H9 (cell line): ENCODE results near the gene KANSL1L. TPM values are rescaled to one million over a fixed set of nuclear protein-coding genes. Genes with fewer than 3 reads are reported as not detected.

ENCODE experiments used
- DNase-seq: peaks from one replicate; pipeline ENCODE4 v3.0.0-alpha.2; 2017
- H2AFZ ChIP-seq: one replicate; pipeline ENCODE4 v1.6.1; 2013; ENCODE audit warnings: mild to moderate bottlenecking, low read length, control low read depth, moderate library complexity
- H2AK5ac ChIP-seq: 2 replicates; pipeline ENCODE4 v1.6.1; 2013; ENCODE audit warnings: low read length, control low read depth, mixed read lengths; ENCODE audit not compliant: insufficient read length
- H2BK120ac ChIP-seq: one replicate; pipeline ENCODE4 v1.6.1; 2013; ENCODE audit warnings: low read depth, mild to moderate bottlenecking, low read length, control low read depth, inconsistent platforms; ENCODE audit not compliant: poor library complexity, severe bottlenecking
- H2BK12ac ChIP-seq: 2 replicates; pipeline ENCODE4 v1.6.1; 2013; ENCODE audit warnings: low read length, control low read depth, mixed read lengths, low read depth; ENCODE audit not compliant: insufficient read length
- H2BK15ac ChIP-seq: 2 replicates; pipeline ENCODE4 v1.6.1; 2013; ENCODE audit warnings: low read depth, low read length, control low read depth
- H2BK20ac ChIP-seq: one replicate; pipeline ENCODE4 v1.6.1; 2013; ENCODE audit warnings: low read depth, mild to moderate bottlenecking, low read length, control low read depth, inconsistent platforms; ENCODE audit not compliant: poor library complexity, severe bottlenecking
- H2BK5ac ChIP-seq: 2 replicates; pipeline ENCODE4 v1.6.1; 2013; ENCODE audit warnings: low read length, control low read depth, mixed read lengths; ENCODE audit not compliant: insufficient read length
- H3K14ac ChIP-seq: 2 replicates; pipeline ENCODE4 v1.6.1; 2013; ENCODE audit warnings: low read length, control low read depth; ENCODE audit not compliant: insufficient read depth
- H3K18ac ChIP-seq: 2 replicates; pipeline ENCODE4 v1.6.1; 2013; ENCODE audit warnings: low read depth, mild to moderate bottlenecking, mixed read lengths, low read length, control low read depth; ENCODE audit not compliant: insufficient read length
- H3K23ac ChIP-seq: 2 replicates; pipeline ENCODE4 v1.6.1; 2013; ENCODE audit warnings: low read length, control low read depth, mixed read lengths, low read depth; ENCODE audit not compliant: insufficient read length
- H3K23me2 ChIP-seq: 2 replicates; pipeline ENCODE4 v1.6.1; 2013; ENCODE audit warnings: low read depth, mild to moderate bottlenecking, mixed read lengths, low read length, control low read depth; ENCODE audit not compliant: insufficient read length, poor library complexity, severe bottlenecking
- H3K27ac ChIP-seq: 2 replicates; pipeline ENCODE4 v1.5.1; 2013; ENCODE audit warnings: low read length, control low read depth, mixed read lengths, low read depth; ENCODE audit not compliant: insufficient read length
- H3K27me3 ChIP-seq: 2 replicates; pipeline ENCODE4 v1.6.1; 2013; ENCODE audit warnings: low read length, control low read depth, inconsistent platforms; ENCODE audit not compliant: insufficient read depth
- H3K4ac ChIP-seq: 2 replicates; pipeline ENCODE4 v1.6.1; 2013; ENCODE audit warnings: low read depth, mild to moderate bottlenecking, control low read depth, inconsistent platforms, low read length, moderate library complexity
- H3K4me1 ChIP-seq: 2 replicates; pipeline ENCODE4 v1.6.1; 2013; ENCODE audit warnings: low read length, control low read depth, inconsistent platforms; ENCODE audit not compliant: insufficient read depth
- H3K4me2 ChIP-seq: 2 replicates; pipeline ENCODE4 v1.6.1; 2013; ENCODE audit warnings: low read length, control low read depth, mixed read lengths; ENCODE audit not compliant: insufficient read length, insufficient read depth
- H3K56ac ChIP-seq: 2 replicates; pipeline ENCODE4 v1.6.1; 2013; ENCODE audit warnings: low read depth, mild to moderate bottlenecking, mixed read lengths, low read length, control low read depth; ENCODE audit not compliant: insufficient read length
- H3K79me1 ChIP-seq: 2 replicates; pipeline ENCODE4 v1.6.1; 2013; ENCODE audit warnings: low read depth, mild to moderate bottlenecking, moderate library complexity, low read length, control low read depth, inconsistent platforms; ENCODE audit not compliant: insufficient read depth, poor library complexity, severe bottlenecking
- H3K79me2 ChIP-seq: 2 replicates; pipeline ENCODE4 v1.6.1; 2013; ENCODE audit warnings: low read length, control low read depth, inconsistent platforms; ENCODE audit not compliant: insufficient read depth
- H3K9ac ChIP-seq: 2 replicates; pipeline ENCODE4 v1.6.1; 2013; ENCODE audit warnings: low read length, control low read depth, mixed read lengths; ENCODE audit not compliant: insufficient read length; ENCODE audit errors: extremely low read depth
- H3K9me3 ChIP-seq: one replicate; pipeline ENCODE4 v1.6.1; 2013; ENCODE audit warnings: low read depth, low read length, inconsistent platforms; ENCODE audit not compliant: control insufficient read depth
- H3T11ph ChIP-seq: one replicate; pipeline ENCODE4 v1.6.1; 2013; ENCODE audit warnings: mild to moderate bottlenecking, low read length, control low read depth, inconsistent platforms
- H4K20me1 ChIP-seq: one replicate; pipeline ENCODE4 v1.6.1; 2013; ENCODE audit not compliant: control insufficient read depth, insufficient read length, insufficient read depth
- H4K5ac ChIP-seq: 2 replicates; pipeline ENCODE4 v1.6.1; 2013; ENCODE audit warnings: low read depth, mild to moderate bottlenecking, mixed read lengths, low read length, control low read depth; ENCODE audit not compliant: insufficient read length
- H4K8ac ChIP-seq: replicated peaks from 2 replicates; pipeline ENCODE4 v1.6.1; 2013; ENCODE audit warnings: low read length, control low read depth, mixed read lengths, low read depth; ENCODE audit not compliant: insufficient read length
- H4K91ac ChIP-seq: 2 replicates; pipeline ENCODE4 v1.6.1; 2013; ENCODE audit warnings: low read depth, mild to moderate bottlenecking, moderate library complexity, mixed read lengths, low read length, control low read depth; ENCODE audit not compliant: insufficient read length
- H3K27ac Mint-ChIP-seq, 3 experiments: 2 replicates in 2 of 3; 3 replicates in 1 of 3; pipeline ENCODE4 v1.8.0; 2020 to 2021; ENCODE audit warnings: mixed read lengths in 3 of 3, mild to moderate bottlenecking in 1 of 3, moderate library complexity in 1 of 3
- H3K27me3 Mint-ChIP-seq: 2 replicates; pipeline ENCODE4 v1.8.0; 2021; ENCODE audit warnings: low read depth, mild to moderate bottlenecking, moderate library complexity, mixed read lengths
- H3K36me3 Mint-ChIP-seq, 3 experiments: 2 replicates in 2 of 3; 3 replicates in 1 of 3; pipeline ENCODE4 v1.8.0; 2020 to 2021; ENCODE audit warnings: low read depth in 3 of 3, mixed read lengths in 3 of 3; ENCODE audit not compliant: insufficient read depth in 1 of 3
- H3K4me1 Mint-ChIP-seq, 2 experiments: 2 replicates each; pipeline ENCODE4 v1.8.0; 2020; ENCODE audit warnings: mixed read lengths in 2 of 2
- H3K4me3 Mint-ChIP-seq, 2 experiments: 2 replicates in 1 of 2; 3 replicates in 1 of 2; pipeline ENCODE4 v1.8.0; 2020 to 2021; ENCODE audit warnings: mild to moderate bottlenecking in 2 of 2, mixed read lengths in 2 of 2, moderate library complexity in 1 of 2
- H3K9me3 Mint-ChIP-seq, 2 experiments: 2 replicates in 1 of 2; 3 replicates in 1 of 2; pipeline ENCODE4 v1.8.0; 2020; ENCODE audit warnings: mild to moderate bottlenecking in 2 of 2, mixed read lengths in 2 of 2, moderate library complexity in 1 of 2
- CTCF ChIP-seq: fragments of 200-600 bp; sonication (generic); conservative IDR thresholded peaks from 3 replicates; pipeline ENCODE4 v1.8.0; 2021; ENCODE audit warnings: antibody characterized with exemption, mild to moderate bottlenecking
- WGBS: extraction: QIAGEN DNeasy Blood & Tissue Kit; methylation state at CpG from one replicate; pipeline ENCODE4 v1.1.7; 2013; ENCODE audit warnings: missing lambda C conversion rate, low lambda C conversion rate, mixed read lengths; ENCODE audit not compliant: insufficient read length; ENCODE audit errors: extremely low coverage; 5-methylcytosine and 5-hydroxymethylcytosine counted together
- total RNA-seq: library from RNA; stranded (reverse); gene quantifications from 2 replicates; pipeline ENCODE4 v1.2.1, GENCODE V29; 2021

The KANSL1L gene
- total RNA-seq, 1 experiment from 2014 or later = 8.2 TPM

GRCh38 chr2:210215120-210215519, 43.9 kb upstream of the KANSL1L start:
- Histone ChIP-seq H4K5ac (no peak overlapping the region), H3K9ac (no peak overlapping the region), H3K27me3 (no peaks in the 10 kb centered on the region), H2BK5ac (no peak overlapping the region), H3K4me2 (no peak overlapping the region), H2AFZ (no peak overlapping the region), H3K14ac (no peak overlapping the region), H3K79me1 (no peaks in the 10 kb centered on the region), H4K91ac (no peak overlapping the region), H3K23ac (no peak overlapping the region), H2BK12ac (no peak overlapping the region), H3K23me2 (no peaks in the 10 kb centered on the region), H2BK120ac (no peak overlapping the region), H3K9me3 (no peaks in the 10 kb centered on the region), H2BK15ac (no peak overlapping the region), H3K27ac (no peak overlapping the region), H4K8ac (no peak overlapping the region), H3K4me1 (no peaks in the 10 kb centered on the region), H3K4ac (no peak overlapping the region), H2BK20ac (no peak overlapping the region), H2AK5ac (no peak overlapping the region), H3K18ac (no peak overlapping the region), H3K56ac (no peak overlapping the region), H3K79me2 (no peaks in the 10 kb centered on the region), H3T11ph (no peak overlapping the region), H4K20me1 (no peaks in the 10 kb centered on the region)
- no peak overlapping the region for H3K4me3 Mint-ChIP-seq
- DNase-seq = no peak
- no peaks in the 10 kb centered on the region for H3K27me3 Mint-ChIP-seq
- WGBS = no CpG with 5 or more reads among the region's 1 CpG
- TF ChIP-seq CTCF = no peak
- H3K27ac Mint-ChIP-seq = no peak overlapping the region
- no peaks in the 10 kb centered on the region for H3K4me1 Mint-ChIP-seq
- no peaks in the 10 kb centered on the region for H3K36me3 Mint-ChIP-seq
- no peaks in the 10 kb centered on the region for H3K9me3 Mint-ChIP-seq
